Measurements from ENCODE around the gene UPK1B. TPM values are rescaled to one million over a fixed set of nuclear protein-coding genes. Genes with fewer than 3 reads are reported as not detected.

UPK1B gene
- total and polyA plus RNA-seq, 3 donors from 2014 or later = 0.50 to 2.2 (median 0.79) TPM

GRCh38 chr3:119230745-119231144, 57.3 kb downstream of the UPK1B start:
- TF ChIP-seq CTCF (IDR thresholded peaks at IDR 0.05) (no peak), POLR2A (IDR thresholded peaks at IDR 0.05) (no peak)
- Histone ChIP-seq H3K36me3 (ENCODE audit: low read depth, missing control alignments) (no peaks in the 10 kb centered on the region), H3K9me3 (no peaks in the 10 kb centered on the region), H3K4me1 (no peaks in the 10 kb centered on the region), H3K27me3 (no peaks in the 10 kb centered on the region), H3K27ac (no peak overlapping the region), H3K4me3 (no peak overlapping the region)
- no peak for DNase-seq
- intact Hi-C loops (cut with DNase I; ENCODE audit: low total_unique reads) = no loop called here

- 86 to 97% methylated on average over 1 of the region's 1 CpG for WGBS, 2 donors
- no peak overlapping the region for H3K4me3 ChIP-seq
- no peak for DNase-seq
- no peaks in the 10 kb centered on the region for H3K27me3 ChIP-seq
- no peak for TF ChIP-seq POLR2A (IDR thresholded peaks at IDR 0.05)
- TF ChIP-seq CTCF (IDR thresholded peaks at IDR 0.05) = no peak
- no peaks in the 10 kb centered on the region for H3K9me3 ChIP-seq
- intact Hi-C loops (cut with DNase I; ENCODE audit: low total_unique reads) = no loop called here
- H3K36me3 ChIP-seq (ENCODE audit: low read depth, missing control alignments) = no peaks in the 10 kb centered on the region
- no peaks in the 10 kb centered on the region for H3K4me1 ChIP-seq
- H3K27ac ChIP-seq = no peak overlapping the region
These were observed 61.2 kb downstream of the UPK1B start for GRCh38 chr3:119234610-119235009.

- H3K27ac ChIP-seq = no peak overlapping the region
- H3K4me1 ChIP-seq = no peaks in the 10 kb centered on the region
- no peaks in the 10 kb centered on the region for H3K9me3 ChIP-seq
- no peaks in the 10 kb centered on the region for H3K27me3 ChIP-seq
- intact Hi-C loops (cut with DNase I; ENCODE audit: low total_unique reads) = no loop called here
- no peaks in the 10 kb centered on the region for H3K36me3 ChIP-seq (ENCODE audit: low read depth, missing control alignments)
- 78 to 89% methylated on average over 1 of the region's 1 CpG for WGBS, 2 donors
- no peak overlapping the region for H3K4me3 ChIP-seq
- no peak for DNase-seq
- TF ChIP-seq POLR2A (IDR thresholded peaks at IDR 0.05) (no peak), CTCF (IDR thresholded peaks at IDR 0.05) (no peak)
These were observed 61.8 kb downstream of the UPK1B start for GRCh38 chr3:119235151-119235550.

- intact Hi-C loops (cut with DNase I; ENCODE audit: low total_unique reads) = no loop called here
- Histone ChIP-seq H3K27ac (no peak overlapping the region), H3K27me3 (no peaks in the 10 kb centered on the region), H3K4me3 (no peak overlapping the region), H3K36me3 (ENCODE audit: low read depth, missing control alignments) (no peaks in the 10 kb centered on the region), H3K4me1 (no peaks in the 10 kb centered on the region), H3K9me3 (no peaks in the 10 kb centered on the region)
- TF ChIP-seq POLR2A (IDR thresholded peaks at IDR 0.05) = no peak
- TF ChIP-seq CTCF (IDR thresholded peaks at IDR 0.05) = no peak
- 90 to 92% methylated on average over 7 of the region's 7 CpGs for WGBS, 2 donors
- DNase-seq = no peak
These were observed 63.4 kb downstream of the UPK1B start for GRCh38 chr3:119236756-119237155.

GRCh38 chr3:119237299-119237698, 63.9 kb downstream of the UPK1B start:
- TF ChIP-seq CTCF (IDR thresholded peaks at IDR 0.05) (no peak), POLR2A (IDR thresholded peaks at IDR 0.05) (no peak)
- no peak for DNase-seq
- Histone ChIP-seq H3K27me3 (no peaks in the 10 kb centered on the region), H3K4me1 (no peaks in the 10 kb centered on the region), H3K4me3 (no peak overlapping the region), H3K9me3 (no peaks in the 10 kb centered on the region), H3K36me3 (ENCODE audit: low read depth, missing control alignments) (no peaks in the 10 kb centered on the region), H3K27ac (no peak overlapping the region)
- intact Hi-C loops (cut with DNase I; ENCODE audit: low total_unique reads) = no loop called here

Data from testis (tissue), 3 donors.